SKM-1 (cell line): ENCODE results near the gene ANAPC1.
"Not testable (repeated sequence)": the region's sequence is repeated elsewhere in the genome, so short reads cannot be mapped to it uniquely, and the experiment has no call there.

Experiments used
- DNase-seq: peaks from one replicate; lab custom pipeline; 2025; ENCODE audit not compliant: unreplicated experiment; lab: John Stamatoyannopoulos, UW

Gene ANAPC1

GRCh38 chr2:111905990-111906735 is 22.2 kb upstream of the ANAPC1 start:
- no peak for DNase-seq

DNA sequence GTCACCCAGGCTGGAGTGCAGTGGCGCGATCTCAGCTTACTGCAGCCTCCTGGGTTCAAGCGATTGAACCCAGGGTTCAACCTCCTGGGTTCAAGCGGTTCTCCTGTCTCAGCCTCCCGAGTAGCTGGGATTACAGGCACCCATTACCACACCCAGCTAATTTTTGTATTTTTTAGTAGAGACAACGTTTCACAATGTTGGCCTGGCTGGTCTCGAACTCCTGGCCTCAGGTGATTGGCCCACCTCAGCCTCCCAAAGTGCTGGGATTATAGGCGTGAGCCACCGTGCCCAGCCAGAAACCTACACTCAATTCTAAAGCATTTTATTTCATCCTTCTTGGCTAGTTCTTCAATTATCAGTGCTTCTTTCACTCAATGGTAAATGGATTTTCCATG is 21.5 kb upstream of the ANAPC1 start:
- not testable (repeated sequence) for DNase-seq

DNA sequence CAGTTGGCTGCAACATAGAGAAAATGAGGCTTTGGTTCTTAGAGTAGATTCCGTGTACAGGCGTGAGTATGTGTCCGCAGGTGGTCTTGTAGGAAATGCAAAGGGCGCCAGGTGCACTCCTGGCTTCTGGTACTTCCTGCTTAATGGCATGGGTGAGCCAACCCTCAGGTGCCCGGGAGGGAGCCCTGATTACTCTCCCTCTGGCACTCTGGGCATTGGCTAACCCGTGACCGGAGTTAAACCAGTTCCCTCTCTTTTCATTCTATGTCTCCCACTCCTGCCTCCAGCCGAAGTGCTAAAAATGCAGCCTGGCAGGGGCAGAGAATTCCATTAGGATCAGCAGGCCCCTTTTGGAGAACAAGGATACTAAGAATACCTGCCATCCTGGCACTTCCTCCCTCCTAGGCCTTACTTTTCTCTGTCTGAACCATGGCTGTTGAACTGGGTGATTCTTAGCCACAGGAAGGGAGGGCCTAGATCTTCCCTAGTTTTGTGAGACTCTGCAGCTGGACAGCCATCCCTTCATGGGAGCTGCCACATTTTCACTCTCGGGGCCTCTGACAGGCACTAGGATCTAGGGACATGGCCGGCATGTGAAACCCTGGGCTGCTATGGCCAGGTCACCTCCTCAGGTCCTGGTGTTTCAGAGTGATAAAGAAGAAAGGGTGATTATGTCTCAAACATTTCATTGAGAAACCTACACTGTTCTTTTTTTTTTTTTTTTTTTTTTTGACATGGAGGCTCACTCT is 20.9 kb upstream of the ANAPC1 start:
- no peak for DNase-seq

DNA sequence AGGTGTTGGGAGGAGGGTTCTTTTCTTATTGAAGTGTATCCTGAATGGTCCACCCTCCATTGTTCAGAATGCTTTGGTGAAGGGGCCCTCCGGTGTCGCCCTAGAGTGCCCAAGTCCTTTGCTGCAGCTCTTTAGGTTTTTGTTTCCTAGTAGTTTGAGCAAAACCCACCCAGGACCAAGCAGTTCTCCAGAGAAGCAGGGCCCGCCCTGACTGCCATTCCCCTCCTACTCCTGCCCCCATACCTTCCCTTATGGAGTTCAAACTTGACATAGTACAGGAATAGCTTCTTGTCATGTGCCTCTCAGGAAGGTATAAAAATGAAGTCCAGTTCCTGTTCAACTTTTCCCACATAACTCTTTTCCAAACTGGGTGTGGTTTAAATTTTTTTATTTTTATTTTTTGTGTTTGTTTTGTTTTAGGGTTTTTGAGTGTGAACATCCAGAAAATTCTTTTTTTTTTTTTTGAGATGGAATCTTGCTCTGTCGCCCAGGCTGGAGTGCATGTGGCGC is 20.0 kb upstream of the ANAPC1 start:
- DNase-seq = no peak

- DNase-seq = no peak
These were observed 19.5 kb upstream of the ANAPC1 start for GRCh38 chr2:111903516-111903915.

GRCh38 chr2:111900859-111901258 is 16.9 kb upstream of the ANAPC1 start:
- DNase-seq = no peak

DNA sequence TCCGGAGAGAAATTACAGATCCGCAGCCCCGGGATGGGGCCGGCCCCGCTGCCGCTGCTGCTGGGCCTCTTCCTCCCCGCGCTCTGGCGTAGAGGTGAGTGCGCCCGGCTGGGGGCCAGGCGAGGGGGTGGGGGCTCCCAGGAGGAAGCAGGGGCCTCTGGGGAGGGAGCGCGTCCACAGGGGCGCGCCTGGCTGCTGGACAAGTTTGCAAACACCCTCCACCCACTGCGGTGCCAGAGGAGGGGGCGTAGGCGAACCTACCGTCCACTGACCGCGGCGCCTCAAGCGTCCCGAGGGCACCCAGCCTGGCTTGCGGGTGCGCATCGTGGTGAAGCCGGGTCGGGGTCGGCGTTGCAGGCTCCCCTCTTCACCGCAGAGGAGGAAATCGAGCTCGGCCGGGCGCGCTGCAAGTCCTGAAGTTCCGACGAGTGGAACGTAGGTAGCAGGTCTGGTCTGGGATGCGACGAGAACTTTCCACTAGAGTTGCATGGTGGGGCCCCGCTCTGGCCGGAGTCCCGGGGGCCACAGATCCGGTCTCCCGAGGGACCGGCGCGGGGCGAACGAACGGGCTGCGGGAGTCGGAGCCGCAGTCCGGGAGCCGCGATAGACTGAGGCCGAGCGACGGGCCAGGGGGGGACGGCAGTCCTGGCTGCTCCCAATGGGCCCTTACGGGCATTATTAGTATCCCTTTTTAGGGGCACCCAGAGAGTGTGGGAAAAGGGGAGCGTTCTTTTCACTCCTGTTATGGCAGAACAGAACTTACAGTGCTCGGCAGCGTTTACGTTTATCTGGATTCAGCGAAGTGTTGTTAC is 14.9 kb upstream of the ANAPC1 start:
- no peak for DNase-seq

GRCh38 chr2:111897924-111898702 is 14.1 kb upstream of the ANAPC1 start, which contains the start of gene MERTK:
TSS of gene MERTK (plus strand) at chr2:111898607. CDS start at chr2:111898736, 129 bp downstream.
- peak; percentile 64 for DNase-seq

GRCh38 chr2:111897630-111897923 is 13.6 kb upstream of the ANAPC1 start:
- no peak for DNase-seq

GRCh38 chr2:111896576-111896975 is 12.6 kb upstream of the ANAPC1 start:
- no peak for DNase-seq

DNA sequence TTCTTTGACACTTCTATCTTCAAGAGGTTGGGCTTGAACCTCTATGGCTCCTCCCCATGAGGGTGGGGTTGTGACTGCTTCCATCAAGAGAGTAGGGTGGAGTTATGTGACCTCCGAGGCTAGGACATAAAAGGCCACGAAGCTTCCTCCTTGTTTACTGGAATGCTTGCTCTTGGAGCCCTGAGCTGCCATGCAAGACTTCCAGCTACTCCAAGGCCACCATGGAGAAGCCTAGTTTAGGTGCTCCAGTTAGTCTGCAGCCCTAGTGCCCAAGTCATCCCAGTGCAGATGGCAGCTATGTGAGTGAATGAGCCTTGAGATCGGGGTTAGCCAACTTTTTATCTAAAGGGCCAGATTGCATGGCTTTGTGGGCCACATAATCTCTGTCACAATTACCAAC is 12.0 kb upstream of the ANAPC1 start:
- no peak for DNase-seq

DNA sequence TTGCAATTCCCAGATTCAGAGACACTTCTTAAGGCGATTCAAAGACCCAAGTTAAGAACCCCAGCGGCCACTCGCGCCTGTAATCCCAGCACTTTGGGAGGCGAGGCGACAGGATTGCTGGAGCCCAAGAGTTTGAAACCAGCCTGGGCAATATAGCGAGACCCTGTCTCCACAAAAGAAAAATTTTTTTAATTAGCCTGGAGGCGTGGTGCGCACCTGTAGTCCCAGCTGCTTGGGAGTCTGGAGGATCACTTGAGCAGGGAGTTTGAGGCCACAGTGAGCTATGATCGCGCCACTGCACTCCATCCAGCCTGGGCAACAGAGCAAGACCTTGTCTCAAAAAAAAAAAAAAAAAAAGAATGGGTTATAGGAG is 585 bp upstream of the ANAPC1 start:
- DNase-seq = no peak

DNA sequence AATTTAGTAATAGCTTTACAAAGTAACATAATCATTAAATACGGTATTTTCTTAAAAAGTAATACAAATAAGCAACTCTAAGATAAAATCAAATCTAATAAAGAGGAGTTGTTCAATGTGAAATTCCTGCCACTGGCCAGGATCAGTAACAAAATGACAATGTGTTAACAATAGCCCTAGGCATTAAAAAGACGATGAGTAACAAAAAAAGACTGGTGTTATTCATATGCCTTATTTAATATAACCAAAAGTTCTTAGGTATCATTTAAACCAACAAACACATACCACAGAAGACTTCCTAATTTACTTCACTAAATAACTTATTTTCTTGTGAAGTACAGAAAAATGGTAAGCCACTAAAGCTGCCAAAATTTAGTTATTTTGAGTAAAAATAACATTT is 11.2 kb downstream of the ANAPC1 start:
- not testable (repeated sequence) for DNase-seq

DNA sequence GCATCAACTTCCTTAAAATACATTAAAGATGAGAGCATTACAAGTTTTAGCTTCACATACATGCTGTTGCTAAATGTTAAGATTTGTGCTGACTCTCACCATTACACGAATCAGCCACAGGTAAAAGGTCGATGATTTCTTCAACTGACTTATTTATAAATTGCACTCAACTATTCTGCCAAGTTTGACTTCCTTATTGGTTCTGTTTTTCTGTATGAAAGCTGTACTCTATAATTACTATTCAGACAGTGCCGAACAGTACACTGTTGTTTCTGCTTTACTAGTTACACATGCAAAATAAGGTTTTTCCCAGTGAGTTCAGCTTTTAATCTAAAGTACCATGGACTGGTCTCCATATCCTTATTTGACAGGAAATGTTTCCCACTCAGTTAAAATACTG is 18.9 kb downstream of the ANAPC1 start:
- DNase-seq = not testable (repeated sequence)

GRCh38 chr2:111860005-111860404 is 24.0 kb downstream of the ANAPC1 start:
- DNase-seq = not testable (repeated sequence)

DNA sequence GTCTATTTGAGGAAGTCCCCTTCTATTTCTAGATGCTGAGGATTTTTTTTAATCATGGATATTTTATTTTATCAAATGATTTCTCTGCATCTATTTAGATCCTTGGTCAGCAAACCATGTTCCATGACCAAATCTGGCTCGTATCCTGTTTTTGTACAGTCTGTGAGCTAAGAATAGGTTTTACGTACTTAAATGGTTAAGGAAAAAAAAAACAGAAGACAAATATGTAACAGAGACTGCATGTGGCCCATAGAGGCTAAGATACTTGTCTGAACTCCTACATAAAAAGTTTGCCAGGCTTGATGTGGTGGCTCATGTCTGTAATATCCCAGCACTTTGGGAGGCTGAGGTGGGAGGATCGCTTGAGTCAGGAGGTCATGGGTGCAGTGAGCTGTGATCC is 31.4 kb downstream of the ANAPC1 start:
- DNase-seq = not testable (repeated sequence)

DNA sequence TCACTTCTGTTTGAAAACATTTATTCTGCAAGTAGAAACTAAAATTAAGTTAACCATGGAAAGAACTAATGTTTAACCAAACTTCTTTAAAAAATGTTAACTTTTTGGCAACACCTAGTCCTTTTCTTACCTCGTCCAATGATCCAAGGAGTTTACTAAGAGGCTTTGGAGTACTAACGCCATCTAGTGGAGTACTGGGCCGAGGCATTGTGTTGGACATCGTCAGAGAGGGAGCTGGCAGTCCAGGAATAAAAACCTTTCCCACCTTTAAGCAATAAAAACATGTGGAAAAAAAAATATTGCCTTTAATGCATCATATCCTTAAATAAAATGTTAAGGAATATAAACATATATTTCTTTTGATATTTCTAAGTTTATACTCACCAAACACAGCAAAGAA is 33.3 kb downstream of the ANAPC1 start:
- not testable (repeated sequence) for DNase-seq

DNA sequence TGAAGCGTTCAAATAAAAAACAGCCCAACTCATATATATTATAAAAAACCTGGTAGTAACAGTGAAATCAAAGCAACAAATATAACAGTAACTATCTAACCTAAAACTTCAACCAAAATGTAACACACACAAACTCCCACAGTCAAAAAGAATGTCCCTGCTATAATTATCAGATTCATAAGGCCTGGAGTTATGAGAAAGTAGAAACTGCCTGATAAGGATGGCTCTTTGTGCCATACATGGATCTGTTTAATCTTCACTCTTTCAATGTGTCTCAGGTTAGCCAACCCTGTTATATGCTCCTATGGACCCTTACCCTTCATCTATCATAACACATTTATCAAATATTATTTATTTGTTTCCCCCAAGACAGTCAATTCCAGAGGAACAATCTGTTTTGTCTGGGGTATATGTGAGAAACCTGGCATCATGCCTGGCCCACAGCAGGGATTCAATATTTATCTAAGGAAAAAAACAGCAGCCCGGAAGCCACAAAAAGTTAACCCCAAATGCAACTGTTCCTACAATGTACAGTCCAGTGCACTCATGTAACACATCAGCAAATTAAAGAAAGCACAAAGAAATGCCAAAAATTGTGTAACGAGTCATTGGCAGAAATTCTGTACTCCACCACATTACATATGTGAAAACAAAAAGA is 44.2 kb downstream of the ANAPC1 start:
- DNase-seq = not testable (repeated sequence)

DNA sequence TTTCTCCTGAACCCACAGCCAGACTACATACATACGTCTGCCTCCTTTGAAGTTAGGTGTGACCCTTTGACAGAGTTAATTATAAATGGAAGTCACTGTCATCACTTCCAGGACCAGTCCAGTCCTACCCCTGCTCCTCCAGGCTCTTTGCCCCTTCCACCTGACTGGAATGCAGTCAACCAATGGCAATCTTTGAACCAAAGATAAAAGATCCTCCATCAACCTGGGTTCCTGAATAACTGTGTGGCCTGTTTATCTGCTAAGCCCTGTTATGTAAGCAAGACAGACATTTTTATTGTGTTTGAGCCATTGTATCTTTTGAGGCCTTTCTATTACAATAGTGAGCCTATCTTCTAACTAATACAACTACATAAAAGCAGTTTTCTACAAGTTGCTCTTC is 45.0 kb downstream of the ANAPC1 start:
- not testable (repeated sequence) for DNase-seq

GRCh38 chr2:111834221-111834620 is 49.8 kb downstream of the ANAPC1 start:
- DNase-seq = not testable (repeated sequence)
